Measurements from ENCODE around the gene DAAM2. TPM values are rescaled to one million over a fixed set of nuclear protein-coding genes. Genes with fewer than 3 reads are reported as not detected.

Gene DAAM2
- total and polyA plus RNA-seq, 2 donors (not counting 3 experiments of a cell fraction or from before 2014, with no cell fraction given): 0.42 to 0.44 TPM

DNA sequence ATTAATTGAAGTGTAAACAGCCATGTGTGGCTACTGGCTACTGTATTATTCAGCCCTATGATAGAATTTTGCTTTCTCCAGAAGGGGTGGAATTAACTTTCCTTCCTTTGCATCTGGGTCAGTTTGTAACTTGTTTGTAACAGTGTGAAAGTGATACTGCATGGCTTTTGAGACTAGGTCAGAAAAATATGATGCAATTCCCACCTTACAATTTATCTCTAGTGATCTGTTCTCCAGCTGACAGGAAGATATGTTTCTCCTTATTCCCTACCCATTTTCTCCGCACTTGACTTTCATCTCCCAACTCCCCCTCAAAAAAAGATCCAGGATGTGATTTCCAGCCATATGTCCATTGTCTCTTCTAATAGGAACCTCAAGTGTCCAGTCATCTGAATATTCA lies 144.7 kb downstream of the DAAM2 start:
- Histone ChIP-seq H4K20me1 (replicated peaks; ENCODE audit: control insufficient read depth, extremely low read depth, insufficient read depth, low read length) (no peaks in the 10 kb centered on the region), H3K4me3 (replicated peaks in 1 of 3; ENCODE audit: insufficient read depth in 1 of 3, low read depth in 1 of 3, low read length in 3 of 3) (no peak overlapping the region), H3K27ac (ENCODE audit: insufficient read depth, low read depth, low read length) (no peak overlapping the region), H3K36me3 (ENCODE audit: control insufficient read depth in 2 of 2, extremely low read depth in 1 of 2, insufficient read depth in 2 of 2, low read length in 2 of 2) (no peaks in the 10 kb centered on the region), H3K4me2 (ENCODE audit: insufficient read depth, low read length) (no peak overlapping the region), H3K79me2 (ENCODE audit: control insufficient read depth, insufficient read depth, low read length) (no peaks in the 10 kb centered on the region), H3K27me3 (ENCODE audit: control insufficient read depth in 2 of 2, insufficient read depth in 2 of 2, low read length in 2 of 2) (peaks cover 1 to 7% of the 10 kb centered on the region in 2 experiments), H2AFZ (ENCODE audit: low read depth, low read length) (no peak overlapping the region), H3K9me3 (replicated peaks; ENCODE audit: control insufficient read depth, insufficient read depth, low read length) (no peaks in the 10 kb centered on the region), H3K9me1 (replicated peaks; ENCODE audit: control insufficient read depth, extremely low read depth, insufficient read depth, low read length) (no peaks in the 10 kb centered on the region), H3K4me1 (ENCODE audit: control insufficient read depth, extremely low read depth, insufficient read depth, low read length) (peaks cover 9% of the 10 kb centered on the region), H3K9ac (replicated peaks; ENCODE audit: extremely low read depth, insufficient read depth, low read length) (no peak overlapping the region)
- POLR2A ChIA-PET: no interaction called here
- TF ChIP-seq, protein P1, sequence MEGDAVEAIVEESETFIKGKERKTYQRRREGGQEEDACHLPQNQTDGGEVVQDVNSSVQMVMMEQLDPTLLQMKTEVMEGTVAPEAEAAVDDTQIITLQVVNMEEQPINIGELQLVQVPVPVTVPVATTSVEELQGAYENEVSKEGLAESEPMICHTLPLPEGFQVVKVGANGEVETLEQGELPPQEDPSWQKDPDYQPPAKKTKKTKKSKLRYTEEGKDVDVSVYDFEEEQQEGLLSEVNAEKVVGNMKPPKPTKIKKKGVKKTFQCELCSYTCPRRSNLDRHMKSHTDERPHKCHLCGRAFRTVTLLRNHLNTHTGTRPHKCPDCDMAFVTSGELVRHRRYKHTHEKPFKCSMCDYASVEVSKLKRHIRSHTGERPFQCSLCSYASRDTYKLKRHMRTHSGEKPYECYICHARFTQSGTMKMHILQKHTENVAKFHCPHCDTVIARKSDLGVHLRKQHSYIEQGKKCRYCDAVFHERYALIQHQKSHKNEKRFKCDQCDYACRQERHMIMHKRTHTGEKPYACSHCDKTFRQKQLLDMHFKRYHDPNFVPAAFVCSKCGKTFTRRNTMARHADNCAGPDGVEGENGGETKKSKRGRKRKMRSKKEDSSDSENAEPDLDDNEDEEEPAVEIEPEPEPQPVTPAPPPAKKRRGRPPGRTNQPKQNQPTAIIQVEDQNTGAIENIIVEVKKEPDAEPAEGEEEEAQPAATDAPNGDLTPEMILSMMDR (IDR thresholded peaks at IDR 0.05; ENCODE audit: extremely low read depth in 1 of 2, insufficient read depth in 1 of 2, low read depth in 1 of 2, low read length in 2 of 2): no peak
- TF ChIP-seq EZH2 (IDR thresholded peaks at IDR 0.05; ENCODE audit: borderline replicate concordance, low read depth, low read length, severe bottlenecking) (no peak), POLR2AphosphoS5 (IDR thresholded peaks at IDR 0.05; ENCODE audit: insufficient read depth, low read depth, low read length) (no peak), MYC (IDR thresholded peaks at IDR 0.05; ENCODE audit: low read depth, low read length) (no peak), JUN (IDR thresholded peaks at IDR 0.05; ENCODE audit: borderline replicate concordance, insufficient read depth, insufficient read length, low read depth) (no peak), FOS (IDR thresholded peaks at IDR 0.05; ENCODE audit: borderline replicate concordance, insufficient read depth, low read length) (no peak), GATA2 (IDR thresholded peaks at IDR 0.05; ENCODE audit: insufficient read depth, insufficient read length, low read depth, low read length) (no peak), POLR2A (IDR thresholded peaks at IDR 0.05; ENCODE audit: low read depth, low read length) (no peak)
- TF ChIP-seq, protein P2, sequence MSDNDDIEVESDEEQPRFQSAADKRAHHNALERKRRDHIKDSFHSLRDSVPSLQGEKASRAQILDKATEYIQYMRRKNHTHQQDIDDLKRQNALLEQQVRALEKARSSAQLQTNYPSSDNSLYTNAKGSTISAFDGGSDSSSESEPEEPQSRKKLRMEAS (IDR thresholded peaks at IDR 0.05; ENCODE audit: insufficient read depth, insufficient read length): no peak
- no peak for FAIRE-seq
- no TSS peak for BruUV-seq (replicated peaks)
- dilution Hi-C loops (cut with MboI; ENCODE audit: extremely low pct_ligation_motif_present, low sequenced_read_pairs): no loop called here
- CTCF ChIA-PET: no interaction called here
- no peak for DNase-seq (ENCODE audit: low read depth, low spot score)
- intact Hi-C loops (cut with micrococcal nuclease): loop anchor here (10.0 kb wide), 1 partner anchor 512 kb away; no protein-coding TSS in a partner anchor
